HG02970 (cell line): Measurements from ENCODE around the gene SLC13A1.
"Not testable (repeated sequence)": the region's sequence is repeated elsewhere in the genome, so short reads cannot be mapped to it uniquely, and the experiment has no call there.

ENCODE experiments used
- ATAC-seq: cut with Tn5 transposase; IDR thresholded peaks from one replicate; pipeline ENCODE4 v1.9.1; 2021; ENCODE audit warnings: mild to moderate bottlenecking, moderate library complexity, moderate number of reproducible peaks; ENCODE audit not compliant: unreplicated experiment, low FRiP score

SLC13A1 gene

GRCh38 chr7:123133924-123134323 is 65.8 kb downstream of the SLC13A1 start:
- no peak for ATAC-seq

- no peak for ATAC-seq
Measured at GRCh38 chr7:123131961-123132360, 67.8 kb downstream of the SLC13A1 start.

GRCh38 chr7:123131556-123131955 is 68.2 kb downstream of the SLC13A1 start:
- ATAC-seq = no peak

GRCh38 chr7:123131140-123131539 is 68.6 kb downstream of the SLC13A1 start:
- no peak for ATAC-seq

GRCh38 chr7:123126691-123127090 is 73.1 kb downstream of the SLC13A1 start:
- no peak for ATAC-seq

- no peak for ATAC-seq
Measured at GRCh38 chr7:123126171-123126570, 73.6 kb downstream of the SLC13A1 start.

GRCh38 chr7:123125231-123125630 is 74.5 kb downstream of the SLC13A1 start:
- ATAC-seq = no peak

GRCh38 chr7:123122916-123123315 is 76.9 kb downstream of the SLC13A1 start:
- ATAC-seq = no peak

GRCh38 chr7:123120286-123120685 is 79.5 kb downstream of the SLC13A1 start:
- no peak for ATAC-seq

- ATAC-seq = no peak
Measured at GRCh38 chr7:123115331-123115730, 84.4 kb downstream of the SLC13A1 start.

GRCh38 chr7:123114288-123114687 is 85.5 kb downstream of the SLC13A1 start:
- ATAC-seq = no peak

- ATAC-seq = no peak
Measured at GRCh38 chr7:123112833-123113232, 86.9 kb downstream of the SLC13A1 start.

- ATAC-seq = no peak
Measured at GRCh38 chr7:123099712-123100111, 100.1 kb downstream of the SLC13A1 start.

- no peak for ATAC-seq
Measured at GRCh38 chr7:123096976-123097375, 102.8 kb downstream of the SLC13A1 start.

- ATAC-seq = no peak
Measured at GRCh38 chr7:123096434-123096833, 103.3 kb downstream of the SLC13A1 start.

GRCh38 chr7:123090456-123090855 is 109.3 kb downstream of the SLC13A1 start:
- ATAC-seq = no peak

GRCh38 chr7:123086910-123087309 is 112.9 kb downstream of the SLC13A1 start:
- not testable (repeated sequence) for ATAC-seq

GRCh38 chr7:123084861-123085260 is 114.9 kb downstream of the SLC13A1 start:
- not testable (repeated sequence) for ATAC-seq

- no peak for ATAC-seq
Measured at GRCh38 chr7:123079021-123079420, 120.7 kb downstream of the SLC13A1 start.

GRCh38 chr7:123075838-123076467 is 123.8 kb downstream of the SLC13A1 start:
- ATAC-seq = no peak

GRCh38 chr7:123070702-123071286 is 129.0 kb downstream of the SLC13A1 start:
- ATAC-seq = no peak

- ATAC-seq = no peak
Measured at GRCh38 chr7:123067814-123068213, 132.0 kb downstream of the SLC13A1 start.
